NCI-H524 treated with DMSO at 0.1 percent for 48 hours (cell line): ENCODE measurements around the gene MAT1A.

Source experiments
- DNase-seq: peaks from one replicate; lab custom pipeline; 2025; lab: John Stamatoyannopoulos, UW

Gene MAT1A

DNA sequence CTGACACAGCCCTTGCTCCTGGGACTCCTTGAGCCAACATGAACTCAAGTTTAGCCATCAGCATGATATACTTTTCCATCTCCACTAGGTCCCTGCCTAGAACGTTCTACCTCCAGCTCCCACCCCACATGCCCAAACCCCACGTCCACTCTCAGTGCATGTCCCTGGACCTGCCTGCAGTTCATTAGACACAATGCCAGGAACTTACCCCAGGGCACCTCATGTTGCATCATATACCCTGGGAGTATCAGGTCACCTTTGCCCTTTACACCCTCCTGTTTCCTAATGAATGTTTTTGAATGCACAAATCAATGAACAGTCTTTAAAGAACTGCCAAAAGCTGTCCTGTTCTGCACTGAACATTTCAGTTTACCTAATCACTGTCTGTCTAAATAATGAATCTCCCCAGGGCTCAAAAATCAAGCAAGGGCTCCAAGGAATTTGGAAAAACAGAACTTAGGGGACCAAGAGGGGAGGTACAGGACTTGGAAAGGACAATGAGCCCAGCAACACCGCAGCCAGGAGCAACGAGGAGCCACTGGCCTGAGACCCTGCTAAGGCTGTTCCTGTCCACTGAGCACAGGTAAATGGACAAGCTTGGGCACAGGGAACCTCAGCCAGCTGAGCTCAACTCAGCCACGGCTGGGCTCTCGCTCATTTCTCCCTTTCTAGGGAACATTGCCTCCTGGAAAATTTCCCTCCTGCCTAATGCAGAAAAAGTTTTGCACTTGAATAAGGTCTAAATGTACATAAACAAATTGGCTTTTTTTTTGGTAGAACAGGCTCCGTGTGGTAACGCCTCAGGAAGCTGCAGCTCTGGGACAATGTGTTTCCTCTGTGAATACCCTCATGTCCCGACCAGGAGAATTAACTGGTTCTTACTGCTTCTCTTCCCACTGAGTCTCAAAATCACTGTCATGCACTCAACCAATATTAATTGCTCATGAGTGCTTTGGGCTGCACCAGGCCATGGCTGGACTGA lies 7.4 kb downstream of the MAT1A start:
- DNase-seq, result no peak

DNA sequence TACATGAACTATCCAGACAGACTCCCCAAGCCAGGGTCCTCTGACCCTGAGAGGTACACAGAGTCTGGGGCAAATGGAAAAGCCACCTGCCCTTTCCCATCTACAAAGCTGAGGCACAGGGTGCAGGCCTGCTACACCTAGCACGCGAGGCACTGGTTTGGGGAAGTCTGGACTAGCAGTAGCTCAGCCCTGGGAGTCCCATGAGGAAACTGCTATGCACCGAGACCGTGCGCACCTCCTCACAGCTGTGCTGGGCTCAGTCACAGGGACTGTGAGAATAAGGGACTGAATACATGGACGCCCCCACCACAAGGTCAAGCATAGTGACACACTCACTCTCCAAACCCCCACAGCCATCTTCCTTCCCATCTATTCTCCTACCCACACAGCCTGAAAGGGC lies 8.2 kb downstream of the MAT1A start:
- DNase-seq, result no peak

DNA sequence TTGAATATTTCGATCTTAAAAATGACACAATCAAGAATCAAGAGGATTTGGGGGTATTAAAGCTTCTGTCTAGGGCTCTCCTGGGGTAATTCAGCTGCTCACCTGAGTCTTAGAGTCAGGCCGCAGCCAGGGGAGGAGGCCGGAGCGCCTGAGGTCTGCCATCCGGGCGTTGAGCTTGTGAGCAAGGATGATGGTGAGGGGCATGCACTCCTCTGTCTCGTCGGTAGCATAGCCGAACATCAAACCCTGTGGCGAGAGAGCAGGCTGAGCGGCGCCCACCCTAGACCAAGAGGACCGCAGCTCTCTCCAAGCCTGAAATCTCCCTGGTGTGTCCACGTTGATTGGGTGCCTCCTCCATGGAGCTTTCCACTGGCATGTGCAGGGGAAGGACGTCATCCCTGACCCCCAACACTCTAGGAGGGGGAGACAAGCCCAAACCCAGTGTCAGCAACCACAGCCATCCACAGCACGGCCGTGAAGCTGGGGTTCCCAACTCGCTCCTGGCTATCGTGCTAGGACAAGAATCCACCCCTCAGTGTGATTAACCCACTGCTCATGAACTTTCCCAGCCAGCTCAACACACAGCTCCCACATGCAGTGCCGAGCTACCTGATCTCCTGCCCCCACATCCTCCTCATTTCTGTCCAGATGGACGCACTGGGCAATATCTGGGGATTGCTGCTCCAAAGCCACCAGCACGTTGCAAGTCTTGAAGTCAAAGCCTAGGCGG lies 9.2 kb downstream of the MAT1A start:
- DNase-seq, result no peak

DNA sequence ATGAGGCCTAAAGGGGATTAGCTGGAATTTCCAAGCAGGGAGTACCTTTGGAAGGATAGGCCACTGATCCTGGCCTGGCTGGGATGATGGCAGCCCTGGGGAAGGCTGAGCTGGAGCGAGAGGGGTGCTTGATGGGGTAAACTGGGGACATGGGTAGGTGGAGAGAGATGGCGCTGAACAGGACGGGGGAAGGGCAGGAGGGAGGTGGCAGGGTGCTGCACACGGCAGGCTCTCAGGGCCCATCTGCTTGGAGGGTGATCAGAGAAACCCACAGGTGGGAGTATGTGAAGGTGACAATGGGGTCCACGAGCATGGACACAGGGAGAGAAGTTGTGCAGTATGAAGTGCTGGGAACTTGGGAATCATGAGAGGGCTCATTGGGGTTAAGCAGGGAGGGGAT lies 10.3 kb downstream of the MAT1A start:
- DNase-seq, result no peak

- no peak for DNase-seq
Measured at GRCh38 chr10:80278480-80278879, 11.0 kb downstream of the MAT1A start.

DNA sequence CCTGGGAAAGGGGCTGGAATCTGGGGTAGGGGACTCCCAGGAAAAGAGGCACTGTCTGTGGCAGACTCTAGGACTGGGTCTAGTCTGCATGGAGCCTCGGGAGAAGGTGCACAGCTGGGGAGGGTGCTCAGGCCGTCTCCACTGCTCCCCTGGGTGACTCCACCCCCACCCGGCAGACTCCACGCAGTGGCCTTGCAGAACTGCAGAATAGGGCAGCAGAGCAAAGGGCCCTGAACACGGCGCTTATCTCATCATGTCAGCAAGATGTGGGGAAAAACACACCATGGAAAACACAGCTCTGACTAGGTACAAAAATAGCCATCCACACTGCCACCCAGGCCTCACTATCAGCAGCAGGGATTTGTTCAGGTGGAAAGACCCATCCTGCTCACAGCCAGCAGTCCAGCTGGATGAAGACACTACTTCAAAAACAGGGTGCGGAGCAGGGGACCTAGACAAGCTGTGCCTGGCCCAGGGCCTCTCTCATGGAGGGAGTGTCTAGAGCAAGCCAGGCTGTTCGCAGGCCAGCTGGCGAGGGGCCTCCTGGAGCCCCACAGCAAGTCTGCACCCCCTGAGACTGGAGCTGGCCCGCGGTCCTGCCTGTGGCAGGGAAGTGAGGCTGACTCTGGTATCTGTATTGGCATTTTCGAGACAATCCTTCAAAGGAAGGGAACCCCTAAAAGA lies 11.7 kb downstream of the MAT1A start:
- DNase-seq, result no peak

DNA sequence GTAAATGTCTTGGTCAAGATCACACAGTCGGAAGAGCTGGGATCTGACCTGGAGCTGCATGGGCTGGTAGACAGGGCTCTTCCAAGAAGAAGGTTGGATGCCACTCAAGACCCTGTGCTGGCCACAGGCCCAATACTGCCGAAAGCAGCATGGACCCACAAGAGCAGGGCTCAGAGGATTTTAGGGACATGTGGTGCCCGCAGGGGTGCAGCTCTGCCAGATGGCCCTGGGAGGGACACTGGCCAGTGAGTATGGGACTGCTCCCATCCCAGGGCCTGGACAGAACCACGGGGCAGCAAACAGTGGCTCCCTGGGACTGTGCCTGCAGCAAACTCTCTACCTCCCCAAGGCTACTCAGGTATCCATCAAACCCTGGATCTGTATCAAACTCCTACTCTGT lies 12.4 kb downstream of the MAT1A start:
- DNase-seq, result no peak

DNA sequence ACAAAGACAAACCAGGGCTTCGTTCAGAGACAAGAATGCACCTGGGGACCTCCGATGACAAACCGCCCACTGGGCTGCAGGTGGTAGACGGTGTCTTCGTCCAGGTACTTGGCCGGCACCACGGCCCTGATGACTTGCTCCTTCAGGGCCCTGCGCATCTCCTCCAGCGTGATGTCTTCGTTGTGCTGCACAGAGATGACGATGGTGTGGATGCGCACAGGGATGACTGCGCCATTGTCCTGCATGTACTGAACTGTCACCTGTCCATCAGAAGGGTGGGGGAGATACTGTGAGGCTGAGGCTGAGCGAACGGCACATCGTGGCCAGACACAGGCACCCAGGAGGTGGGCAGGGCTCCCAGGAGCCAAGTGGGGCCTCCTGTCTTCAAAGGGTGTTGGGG lies 13.1 kb downstream of the MAT1A start:
- no peak for DNase-seq

DNA sequence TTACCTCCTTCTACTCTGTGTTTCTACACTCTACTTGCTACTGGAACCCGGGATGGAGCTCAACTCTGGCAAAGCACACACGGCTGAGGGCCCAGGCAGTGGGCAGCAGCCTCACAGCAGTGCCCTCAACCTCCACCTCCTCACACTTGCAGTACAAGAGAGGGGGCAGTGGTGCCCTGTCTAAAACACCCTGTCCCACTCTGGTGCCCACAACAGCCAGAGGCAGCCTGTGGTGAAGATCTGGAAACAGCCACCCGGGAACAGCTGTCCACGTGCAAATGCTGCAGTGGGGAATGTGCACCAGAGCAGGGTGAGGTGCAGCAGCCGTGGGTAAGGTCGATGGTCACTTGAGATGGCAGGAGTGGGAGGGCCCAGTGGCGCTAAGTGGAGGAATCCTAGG lies 13.7 kb downstream of the MAT1A start:
- no peak for DNase-seq

- no peak for DNase-seq
Measured at GRCh38 chr10:80275135-80275498, 14.3 kb downstream of the MAT1A start.

DNA sequence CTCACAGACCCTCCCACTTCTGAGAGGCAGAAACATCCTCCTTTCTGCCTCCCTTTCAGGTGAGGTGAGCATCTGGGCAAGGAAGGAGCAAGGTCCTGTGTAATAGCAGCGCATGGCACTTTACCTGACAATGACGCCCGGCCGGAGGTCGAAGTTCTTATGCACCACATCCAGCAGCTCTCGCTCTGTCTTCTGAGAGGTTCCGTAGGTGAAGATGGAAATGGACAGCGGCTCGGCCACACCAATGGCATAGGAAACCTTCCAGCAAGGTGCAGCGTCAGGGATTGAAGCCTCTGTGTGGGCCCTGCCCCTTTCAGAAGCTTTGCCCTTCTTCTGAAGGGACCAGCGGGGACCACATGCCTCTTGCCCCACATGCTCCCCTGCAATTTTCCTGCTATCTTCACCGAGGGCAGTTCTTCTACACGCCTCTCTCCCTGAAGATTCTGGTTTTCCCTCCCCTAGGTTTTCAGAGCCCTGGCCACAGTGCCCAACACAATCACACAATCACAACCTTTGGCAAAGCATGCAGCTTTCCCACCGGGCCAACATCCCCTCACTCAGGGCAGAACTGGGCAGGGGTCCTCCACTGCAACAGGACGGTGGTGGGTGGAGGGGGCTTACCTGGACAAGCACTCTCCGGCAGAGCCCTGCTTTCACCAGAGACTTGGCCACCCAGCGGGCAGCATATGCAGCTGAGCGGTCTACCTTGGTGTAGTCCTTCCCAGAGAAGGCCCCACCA lies 14.9 kb downstream of the MAT1A start:
- no peak for DNase-seq

DNA sequence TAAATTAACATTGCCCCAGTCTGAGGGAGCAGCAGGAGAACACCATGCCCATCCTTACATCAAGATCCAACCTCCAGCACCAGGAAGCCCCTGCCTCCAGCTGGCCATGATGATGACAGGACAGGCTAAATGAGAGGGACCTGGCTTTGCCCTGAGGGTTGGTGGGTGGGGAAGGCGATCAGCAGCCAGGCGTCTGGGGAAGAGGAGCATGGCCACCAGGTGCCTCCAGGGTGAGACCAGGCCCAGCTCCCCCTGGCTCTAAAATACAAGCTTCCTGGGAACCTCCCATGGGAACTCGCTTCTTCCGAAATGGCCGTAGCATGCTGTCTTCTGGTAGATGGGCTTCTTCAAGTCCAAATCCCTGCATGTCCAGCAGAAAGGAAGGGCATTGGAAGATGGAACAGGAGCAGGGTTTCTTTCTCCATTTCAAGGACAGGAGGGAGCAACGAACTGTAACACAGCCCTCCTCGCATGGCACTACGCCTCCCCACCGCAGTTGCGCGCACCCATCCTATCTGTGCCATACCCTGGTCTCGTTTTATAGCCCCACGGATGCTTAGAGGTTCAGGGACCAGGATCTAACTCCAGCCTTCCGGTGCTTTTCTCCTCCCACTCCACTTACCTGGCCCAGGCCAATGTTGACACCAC lies 15.8 kb downstream of the MAT1A start:
- DNase-seq, result no peak

GRCh38 chr10:80272793-80273522 lies 16.5 kb downstream of the MAT1A start:
- no peak for DNase-seq

DNA sequence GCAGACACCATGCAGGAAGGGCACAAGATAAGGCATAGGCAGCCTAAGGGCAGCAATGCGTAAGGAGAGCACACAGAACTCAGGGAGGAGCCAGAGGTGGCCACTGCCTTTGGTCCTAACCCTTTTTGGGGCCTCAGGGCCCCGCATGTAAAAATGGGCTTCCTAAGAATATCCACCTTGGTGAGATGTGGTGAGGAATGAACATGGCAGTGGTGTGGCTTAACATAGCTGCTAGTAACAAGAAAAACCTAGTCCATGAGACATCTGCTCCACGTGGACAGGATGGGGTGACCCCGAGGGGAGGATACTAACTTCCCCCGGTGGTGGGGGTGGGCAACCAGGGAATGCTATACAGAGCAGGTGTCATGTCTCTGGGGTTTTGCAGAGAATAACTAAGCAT lies 18.0 kb downstream of the MAT1A start:
- DNase-seq, result no peak

DNA sequence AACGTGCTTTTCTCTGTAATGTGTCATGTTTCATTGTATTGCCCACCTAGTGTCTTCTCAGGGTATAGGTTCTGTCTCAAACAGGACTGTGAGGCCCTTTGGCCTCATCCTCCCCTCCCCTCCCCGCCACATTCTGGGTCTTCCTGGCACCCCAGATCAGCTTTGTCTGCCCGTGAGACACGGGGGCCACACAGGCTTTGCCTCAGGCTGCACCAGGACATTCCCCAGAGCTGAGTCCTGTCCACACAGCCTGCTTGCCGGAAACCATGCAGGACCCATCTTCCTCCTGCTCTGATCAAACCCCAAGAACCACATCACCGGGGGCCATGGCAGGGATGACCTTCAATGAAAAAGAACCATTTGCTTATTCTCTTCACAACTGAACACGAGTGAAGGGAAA lies 18.6 kb downstream of the MAT1A start:
- DNase-seq, result no peak

DNA sequence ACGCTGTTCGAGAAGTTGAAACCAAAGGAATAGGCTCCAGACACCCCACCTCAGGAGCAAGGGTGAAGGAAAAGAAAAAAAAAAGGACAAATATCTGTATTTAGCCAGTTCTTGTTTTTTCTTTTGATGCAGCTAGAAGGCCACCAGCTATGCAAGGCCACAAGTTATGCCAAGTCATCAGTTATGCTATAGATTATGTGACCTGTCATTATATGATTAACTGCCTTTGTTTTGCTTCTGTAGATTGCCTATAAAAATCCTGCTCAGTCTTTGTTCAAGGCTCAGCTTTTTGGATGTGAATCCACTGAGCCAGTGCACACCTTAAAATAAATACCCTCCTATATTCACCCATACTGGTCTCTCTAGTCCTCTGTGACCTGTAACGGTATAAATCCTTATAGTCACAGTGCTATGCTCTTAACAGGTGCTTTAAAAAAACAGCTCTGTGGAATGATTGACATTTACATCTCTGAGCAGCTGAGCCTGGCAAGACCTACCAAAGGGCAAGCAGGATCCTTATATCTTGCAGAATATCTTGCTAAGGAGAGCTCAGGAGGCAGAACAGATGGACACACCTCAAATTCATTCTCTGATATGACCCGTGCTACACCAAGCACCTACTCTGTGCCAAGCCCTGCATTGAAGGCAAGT lies 20.4 kb downstream of the MAT1A start:
- DNase-seq, result no peak

- no peak for DNase-seq
Measured at GRCh38 chr10:80268266-80268665, 21.2 kb downstream of the MAT1A start.

DNA sequence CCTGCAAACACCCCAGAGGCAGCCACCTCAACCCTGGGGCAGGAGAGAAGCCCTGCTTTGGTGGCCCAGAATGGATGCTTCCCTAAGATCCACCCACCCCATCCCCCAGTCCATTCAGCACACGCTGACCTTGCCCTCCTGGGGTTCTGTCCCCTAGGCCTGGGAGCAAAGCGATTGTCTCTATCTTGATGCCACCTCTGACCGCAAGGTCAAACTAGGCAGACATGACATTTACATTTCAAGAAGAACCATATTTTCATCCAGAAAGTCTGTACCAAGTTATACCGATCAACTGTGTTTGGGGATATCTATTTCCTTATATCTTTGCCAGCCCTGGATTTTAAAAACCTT lies 23.0 kb downstream of the MAT1A start:
- DNase-seq, result no peak

DNA sequence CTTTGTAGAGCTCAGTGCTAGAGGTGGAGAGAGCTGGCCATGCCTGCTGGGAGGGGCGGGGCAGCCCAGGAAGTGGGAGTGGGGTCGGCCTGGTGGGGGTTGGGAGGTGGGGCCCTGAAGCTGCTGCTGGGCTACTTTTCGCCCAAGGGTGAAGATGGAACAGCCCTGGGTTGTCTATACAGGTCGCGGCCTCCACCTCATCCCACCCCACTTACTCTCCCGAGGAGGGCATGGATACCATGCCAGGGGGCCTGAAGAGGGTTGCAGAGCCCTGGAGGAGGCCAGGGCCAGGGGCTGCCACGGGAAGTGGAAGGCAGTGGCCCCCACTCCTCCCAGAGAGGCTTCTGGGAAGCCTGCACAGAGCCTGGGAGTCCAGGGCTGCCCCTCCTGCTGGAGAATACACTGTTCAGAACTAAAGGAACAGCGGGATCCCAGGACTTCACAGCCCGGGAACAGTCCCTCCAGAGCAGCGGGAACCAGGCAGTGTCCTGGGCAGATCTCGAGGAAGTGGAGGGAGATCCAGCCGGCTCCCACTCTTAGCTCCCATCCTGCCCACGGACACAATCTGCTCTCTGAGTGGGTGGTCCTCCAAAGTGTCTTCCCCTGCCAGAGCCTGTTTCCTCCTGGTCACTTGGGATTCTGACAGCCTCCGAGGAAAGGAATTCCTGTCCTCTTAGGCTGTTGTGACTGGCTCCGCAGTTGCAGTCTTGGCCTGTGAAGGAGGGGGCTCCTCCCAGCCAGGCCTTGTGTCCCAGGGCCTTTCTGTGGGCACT lies 23.5 kb downstream of the MAT1A start:
- no peak for DNase-seq
